Caco-2 (cell line): ENCODE measurements around the gene KHDC4. TPM values are rescaled to one million over a fixed set of nuclear protein-coding genes. Genes with fewer than 3 reads are reported as not detected.

Source experiments
- BruUV-seq: library from RNA; stranded (reverse); fragments of 400-500 nt; replicated peaks from 2 replicates; lab custom pipeline; 2021; lab: Mats Ljungman, UMichigan
- CTCF ChIA-PET: fragments of 300-600 bp; sonication (Branson Sonifier 250); formaldehyde crosslinking; loops from one replicate; lab custom pipeline; 2022; ENCODE audit warnings: antibody characterized with exemption; lab: Charles Lee
- POLR2A ChIA-PET: fragments of 300-600 bp; sonication (Branson Sonifier 250); formaldehyde crosslinking; loops from one replicate; lab custom pipeline; 2022; ENCODE audit warnings: antibody characterized with exemption; lab: Charles Lee
- DNase-seq, 2 experiments: peaks; one replicate each; pipeline versions ENCODE4 v3.0.0 to v3.0.0-alpha.2; 2020 to 2022
- H3K27me3 ChIP-seq: replicated peaks from 2 replicates; pipeline ENCODE4 v1.6.0; 2011; ENCODE audit warnings: low read length; ENCODE audit not compliant: control insufficient read depth, insufficient read depth
- H3K36me3 ChIP-seq: 2 replicates; pipeline ENCODE4 v1.5.1; 2011; ENCODE audit warnings: low read length; ENCODE audit not compliant: control insufficient read depth, insufficient read depth
- H3K4me1 ChIP-seq: fragments of 250-450 bp; sonication (Bioruptor Pico); 2 replicates; pipeline ENCODE4 v1.5.1; 2020; ENCODE audit warnings: mild to moderate bottlenecking
- H3K4me3 ChIP-seq: 2 replicates; pipeline ENCODE4 v1.5.1; 2011; ENCODE audit warnings: low read depth, mild to moderate bottlenecking, control low read depth, low read length
- H3K9me3 ChIP-seq: fragments of 250-450 bp; sonication (Bioruptor Pico); 2 replicates; pipeline ENCODE4 v1.5.1; 2020; ENCODE audit warnings: mild to moderate bottlenecking, moderate library complexity
- H3K27ac Mint-ChIP-seq: one replicate; pipeline ENCODE4 v1.8.0; 2022; ENCODE audit warnings: mixed read lengths; ENCODE audit not compliant: unreplicated experiment
- H3K27me3 Mint-ChIP-seq: one replicate; pipeline ENCODE4 v1.8.0; 2022; ENCODE audit warnings: mixed read lengths; ENCODE audit not compliant: insufficient read depth, unreplicated experiment
- H3K36me3 Mint-ChIP-seq: one replicate; pipeline ENCODE4 v1.8.0; 2022; ENCODE audit warnings: mild to moderate bottlenecking, mixed read lengths; ENCODE audit not compliant: insufficient read depth, unreplicated experiment
- H3K4me1 Mint-ChIP-seq: one replicate; pipeline ENCODE4 v1.8.0; 2022; ENCODE audit warnings: low read depth, mixed read lengths; ENCODE audit not compliant: unreplicated experiment
- H3K4me3 Mint-ChIP-seq: one replicate; pipeline ENCODE4 v1.8.0; 2022; ENCODE audit warnings: mild to moderate bottlenecking, moderate library complexity, mixed read lengths; ENCODE audit not compliant: unreplicated experiment
- H3K9me3 Mint-ChIP-seq: one replicate; pipeline ENCODE4 v1.8.0; 2022; ENCODE audit warnings: mixed read lengths; ENCODE audit not compliant: unreplicated experiment
- intact Hi-C: fragments of 100-400 bp; cut with micrococcal nuclease; formaldehyde crosslinking; loops from one replicate; pipeline ENCODE4 v1.10.0; 2022; ENCODE audit not compliant: unreplicated experiment
- total RNA-seq: library from RNA; stranded (reverse); gene quantifications from 2 replicates; pipeline ENCODE4 v1.2.3, GENCODE V29; 2022
- TF ChIP-seq, protein P1 (sequence below), 2 experiments: fragments of 200-600 bp in 1 of 2; IDR thresholded peaks; 1 replicate in 1 of 2; 2 replicates in 1 of 2; pipeline versions ENCODE4 v1.5.1 to v1.8.0; 2011 to 2022; ENCODE audit warnings: antibody characterized with exemption in 1 of 2, control low read depth in 1 of 2, inconsistent platforms in 1 of 2, low read depth in 1 of 2, low read length in 1 of 2, mild to moderate bottlenecking in 1 of 2, moderate library complexity in 1 of 2; ENCODE audit not compliant: insufficient read depth in 1 of 2, severe bottlenecking in 1 of 2, unreplicated experiment in 1 of 2

Gene KHDC4
- total RNA-seq, 1 experiment from 2014 or later = 68.5 TPM

DNA sequence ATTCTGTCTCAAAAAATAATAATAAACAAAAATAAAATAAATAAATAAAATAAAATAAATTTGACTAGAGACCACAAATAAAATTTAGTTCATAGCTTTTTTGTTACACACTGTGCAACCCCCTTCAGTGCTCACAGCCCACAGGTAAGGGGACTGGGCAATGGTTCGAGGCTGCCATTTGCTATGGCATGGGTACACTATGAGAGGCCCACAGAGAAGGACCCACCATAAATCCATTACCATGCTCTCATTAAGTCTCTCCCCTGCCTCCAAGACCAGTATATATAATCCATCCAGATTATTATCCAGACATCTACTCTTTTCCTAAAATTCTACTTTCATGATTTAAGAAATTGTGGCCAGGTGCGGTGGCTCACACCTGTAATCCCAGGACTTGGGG is 14.4 kb downstream of the KHDC4 start:
- intact Hi-C loops = loop anchor here (10.0 kb wide), 1 partner anchor 65 kb away; the partner anchor contains the start of genes GON4L and SYT11
- no TSS peak for BruUV-seq
- peaks cover 3% of the 10 kb centered on the region for H3K4me1 Mint-ChIP-seq

GRCh38 chr1:155918660-155919059 is 15.6 kb downstream of the KHDC4 start:
- no peaks in the 10 kb centered on the region for H3K27me3 Mint-ChIP-seq
- H3K4me1 Mint-ChIP-seq = peaks cover 4% of the 10 kb centered on the region
- no peaks in the 10 kb centered on the region for H3K27me3 ChIP-seq
- H3K36me3 ChIP-seq = peaks cover 12% of the 10 kb centered on the region
- H3K9me3 Mint-ChIP-seq = no peaks in the 10 kb centered on the region
- ChIA-PET CTCF (no interaction called here), POLR2A (interaction anchor here (0.6 kb wide), 1 partner anchor 24 kb away, joined by 3 read pairs; no protein-coding TSS in a partner anchor)
- no peaks in the 10 kb centered on the region for H3K4me1 ChIP-seq
- no peak overlapping the region for H3K4me3 ChIP-seq
- H3K4me3 Mint-ChIP-seq = no peak overlapping the region
- intact Hi-C loops = loop anchor here (10.0 kb wide), 1 partner anchor 64 kb away; the partner anchor contains the start of genes GON4L and SYT11
- no peaks in the 10 kb centered on the region for H3K9me3 ChIP-seq
- no peak for DNase-seq
- TF ChIP-seq, protein P1, sequence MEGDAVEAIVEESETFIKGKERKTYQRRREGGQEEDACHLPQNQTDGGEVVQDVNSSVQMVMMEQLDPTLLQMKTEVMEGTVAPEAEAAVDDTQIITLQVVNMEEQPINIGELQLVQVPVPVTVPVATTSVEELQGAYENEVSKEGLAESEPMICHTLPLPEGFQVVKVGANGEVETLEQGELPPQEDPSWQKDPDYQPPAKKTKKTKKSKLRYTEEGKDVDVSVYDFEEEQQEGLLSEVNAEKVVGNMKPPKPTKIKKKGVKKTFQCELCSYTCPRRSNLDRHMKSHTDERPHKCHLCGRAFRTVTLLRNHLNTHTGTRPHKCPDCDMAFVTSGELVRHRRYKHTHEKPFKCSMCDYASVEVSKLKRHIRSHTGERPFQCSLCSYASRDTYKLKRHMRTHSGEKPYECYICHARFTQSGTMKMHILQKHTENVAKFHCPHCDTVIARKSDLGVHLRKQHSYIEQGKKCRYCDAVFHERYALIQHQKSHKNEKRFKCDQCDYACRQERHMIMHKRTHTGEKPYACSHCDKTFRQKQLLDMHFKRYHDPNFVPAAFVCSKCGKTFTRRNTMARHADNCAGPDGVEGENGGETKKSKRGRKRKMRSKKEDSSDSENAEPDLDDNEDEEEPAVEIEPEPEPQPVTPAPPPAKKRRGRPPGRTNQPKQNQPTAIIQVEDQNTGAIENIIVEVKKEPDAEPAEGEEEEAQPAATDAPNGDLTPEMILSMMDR (IDR thresholded peaks at IDR 0.05; ENCODE audit: insufficient read depth in 1 of 2, low read depth in 1 of 2, low read length in 1 of 2, severe bottlenecking in 1 of 2, unreplicated experiment in 1 of 2) = no peak
- no peak overlapping the region for H3K27ac Mint-ChIP-seq
- BruUV-seq = no TSS peak
- no peaks in the 10 kb centered on the region for H3K36me3 Mint-ChIP-seq

More for the DNA sequence above, 14.4 kb downstream of the KHDC4 start:
- no peak for DNase-seq
- Mint-ChIP-seq H3K27me3 (no peaks in the 10 kb centered on the region), H3K9me3 (no peaks in the 10 kb centered on the region), H3K4me3 (no peak overlapping the region), H3K36me3 (no peaks in the 10 kb centered on the region), H3K27ac (no peak overlapping the region)
- TF ChIP-seq, protein P1 (IDR thresholded peaks at IDR 0.05; ENCODE audit: insufficient read depth in 1 of 2, low read depth in 1 of 2, low read length in 1 of 2, severe bottlenecking in 1 of 2, unreplicated experiment in 1 of 2) = no peak
- Histone ChIP-seq H3K4me1 (no peaks in the 10 kb centered on the region), H3K36me3 (peaks cover 7% of the 10 kb centered on the region), H3K9me3 (no peaks in the 10 kb centered on the region), H3K27me3 (no peaks in the 10 kb centered on the region), H3K4me3 (no peak overlapping the region)
- ChIA-PET CTCF (no interaction called here), POLR2A (no interaction called here)

- Mint-ChIP-seq H3K27me3 (no peaks in the 10 kb centered on the region), H3K36me3 (peaks cover 42% of the 10 kb centered on the region), H3K9me3 (no peaks in the 10 kb centered on the region), H3K4me3 (no peak overlapping the region), H3K4me1 (peaks cover 15% of the 10 kb centered on the region), H3K27ac (no peak overlapping the region)
- Histone ChIP-seq H3K36me3 (peaks cover 9% of the 10 kb centered on the region), H3K27me3 (no peaks in the 10 kb centered on the region), H3K4me3 (no peak overlapping the region), H3K4me1 (0 out of 2 replicates have a peak, but pooled peaks cover 7% of the 10 kb centered on the region), H3K9me3 (no peaks in the 10 kb centered on the region)
- TF ChIP-seq, protein P1 (IDR thresholded peaks at IDR 0.05; ENCODE audit: insufficient read depth in 1 of 2, low read depth in 1 of 2, low read length in 1 of 2, severe bottlenecking in 1 of 2, unreplicated experiment in 1 of 2) = no peak
- no TSS peak for BruUV-seq
- CTCF ChIA-PET = no interaction called here
- POLR2A ChIA-PET = no interaction called here
- intact Hi-C loops = loop anchor here (10.0 kb wide), 1 partner anchor 59 kb away; the partner anchor contains the start of genes GON4L and SYT11
- no peak for DNase-seq
Observed at GRCh38 chr1:155913969-155914757, 20.1 kb downstream of the KHDC4 start.
